Loucy (cell line): ENCODE data around the gene SREK1.

Experiments
- H2AFZ ChIP-seq: fragments of 200-600 bp; sonication (generic); 2 replicates; pipeline ENCODE4 v1.6.0; 2016; ENCODE audit warnings: antibody characterized with exemption, mild to moderate bottlenecking, low read length, moderate library complexity
- H3F3A ChIP-seq: fragments of 200-600 bp; 2 replicates; pipeline ENCODE4 v1.6.0; 2016; ENCODE audit warnings: antibody characterized with exemption, low read depth, mild to moderate bottlenecking
- H3K27me3 ChIP-seq: fragments of 200-600 bp; sonication (generic); 2 replicates; pipeline ENCODE4 v1.6.1; 2014; ENCODE audit warnings: low read length, mild to moderate bottlenecking; ENCODE audit not compliant: insufficient read depth, poor library complexity, severe bottlenecking
- H3K36me3 ChIP-seq: fragments of 200-600 bp; sonication (generic); 2 replicates; pipeline ENCODE4 v1.6.1; 2016; ENCODE audit warnings: low read length; ENCODE audit not compliant: insufficient read depth
- H3K4me1 ChIP-seq: fragments of 200-600 bp; sonication (generic); 2 replicates; pipeline ENCODE4 v1.5.1; 2014; ENCODE audit warnings: low read length, mild to moderate bottlenecking; ENCODE audit not compliant: insufficient read depth, poor library complexity, severe bottlenecking
- H3K4me2 ChIP-seq: fragments of 200-600 bp; sonication (generic); 2 replicates; pipeline ENCODE4 v1.6.0; 2014; ENCODE audit warnings: antibody characterized with exemption, low read length, low read depth, mild to moderate bottlenecking; ENCODE audit not compliant: poor library complexity, severe bottlenecking
- H3K4me3 ChIP-seq: fragments of 200-600 bp; sonication (generic); 2 replicates; pipeline ENCODE4 v1.5.1; 2014; ENCODE audit warnings: low read length, mild to moderate bottlenecking, mixed read lengths; ENCODE audit not compliant: poor library complexity, severe bottlenecking
- H3K79me2 ChIP-seq: fragments of 200-600 bp; sonication (generic); 2 replicates; pipeline ENCODE4 v1.6.1; 2014; ENCODE audit warnings: low read length; ENCODE audit not compliant: insufficient read depth
- H3K9ac ChIP-seq: fragments of 200-600 bp; sonication (generic); 2 replicates; pipeline ENCODE4 v1.6.0; 2014; ENCODE audit warnings: mild to moderate bottlenecking, low read depth, low read length, moderate library complexity; ENCODE audit not compliant: poor library complexity, severe bottlenecking
- H3K9me2 ChIP-seq: fragments of 200-600 bp; sonication (generic); replicated peaks from 2 replicates; pipeline ENCODE4 v1.6.1; 2016; ENCODE audit warnings: low read depth, low read length, mixed read lengths
- H3K9me3 ChIP-seq: fragments of 200-600 bp; sonication (generic); 2 replicates; pipeline ENCODE4 v1.6.1; 2014; ENCODE audit warnings: mild to moderate bottlenecking, antibody characterized with exemption, low read length, low read depth; ENCODE audit not compliant: insufficient read depth
- H4K20me1 ChIP-seq: fragments of 200-600 bp; sonication (generic); 2 replicates; pipeline ENCODE4 v1.6.0; 2014; ENCODE audit warnings: antibody characterized with exemption, low read length, mild to moderate bottlenecking; ENCODE audit not compliant: insufficient read depth, poor library complexity, severe bottlenecking
- EZH2phosphoT487 ChIP-seq: fragments of 200-600 bp; IDR thresholded peaks from 2 replicates; pipeline ENCODE4 v1.6.1; 2018; ENCODE audit warnings: antibody characterized with exemption, mild to moderate bottlenecking, moderate library complexity, borderline replicate concordance
- TF ChIP-seq, protein P1 (sequence below): fragments of 200-600 bp; sonication (generic); conservative IDR thresholded peaks from 2 replicates; pipeline ENCODE4 v1.5.1; 2014; ENCODE audit warnings: mild to moderate bottlenecking, antibody characterized with exemption, low read length

The SREK1 gene

DNA sequence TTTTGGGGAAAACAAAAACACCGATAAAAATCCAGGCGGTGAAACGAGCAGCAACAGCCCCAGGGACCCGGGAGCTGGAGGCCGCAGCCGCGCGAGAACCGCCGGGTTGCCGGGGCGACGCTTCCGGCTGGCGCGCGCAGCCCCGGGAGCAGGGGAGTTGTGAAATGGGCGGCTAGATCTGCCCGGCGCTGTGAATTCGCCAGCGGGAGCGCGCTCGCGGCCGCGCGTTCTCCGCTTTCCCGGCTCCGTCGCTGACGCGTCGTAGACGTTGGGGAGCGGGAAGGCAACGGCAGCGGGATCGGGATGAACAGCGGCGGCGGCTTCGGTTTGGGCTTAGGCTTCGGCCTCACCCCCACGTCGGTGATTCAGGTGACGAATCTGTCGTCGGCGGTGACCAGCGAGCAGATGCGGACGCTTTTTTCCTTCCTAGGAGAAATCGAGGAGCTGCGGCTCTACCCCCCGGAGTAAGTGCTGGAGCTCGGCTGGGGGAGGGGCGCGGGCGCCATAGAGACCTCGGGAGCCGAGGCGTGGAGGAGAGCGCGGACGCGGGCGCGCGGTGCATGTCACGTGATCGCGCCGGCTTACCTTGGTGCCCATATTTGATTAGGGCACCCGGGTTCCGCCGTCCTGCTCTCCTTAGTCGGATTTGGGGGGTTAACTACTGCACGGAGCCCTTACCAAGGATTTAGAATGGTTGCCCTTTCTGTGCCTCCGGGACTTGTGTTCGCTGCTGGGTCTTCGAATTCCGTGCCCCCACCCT lies at the start of gene SREK1:
SREK1 (plus strand) TSS at position 227 of the 760 bp plus-strand sequence; CDS start at position 304, 77 bp downstream.
- Histone ChIP-seq H3K27me3 (no peaks in the 10 kb centered on the region), H3K36me3 (no peaks in the 10 kb centered on the region), H3F3A (no peaks in the 10 kb centered on the region), H3K4me2 (peak within 1 kb of the TSS; percentile 91), H3K4me3 (peak within 1 kb of the TSS; percentile 75), H3K9ac (peak within 1 kb of the TSS; percentile 90), H3K9me3 (no peaks in the 10 kb centered on the region), H4K20me1 (peaks cover 26% of the 10 kb centered on the region), H2AFZ (peak within 1 kb of the TSS; percentile 89), H3K79me2 (peaks cover 47% of the 10 kb centered on the region), H3K4me1 (peaks cover 34% of the 10 kb centered on the region), H3K9me2 (no peaks in the 10 kb centered on the region)
- TF ChIP-seq, protein P1, sequence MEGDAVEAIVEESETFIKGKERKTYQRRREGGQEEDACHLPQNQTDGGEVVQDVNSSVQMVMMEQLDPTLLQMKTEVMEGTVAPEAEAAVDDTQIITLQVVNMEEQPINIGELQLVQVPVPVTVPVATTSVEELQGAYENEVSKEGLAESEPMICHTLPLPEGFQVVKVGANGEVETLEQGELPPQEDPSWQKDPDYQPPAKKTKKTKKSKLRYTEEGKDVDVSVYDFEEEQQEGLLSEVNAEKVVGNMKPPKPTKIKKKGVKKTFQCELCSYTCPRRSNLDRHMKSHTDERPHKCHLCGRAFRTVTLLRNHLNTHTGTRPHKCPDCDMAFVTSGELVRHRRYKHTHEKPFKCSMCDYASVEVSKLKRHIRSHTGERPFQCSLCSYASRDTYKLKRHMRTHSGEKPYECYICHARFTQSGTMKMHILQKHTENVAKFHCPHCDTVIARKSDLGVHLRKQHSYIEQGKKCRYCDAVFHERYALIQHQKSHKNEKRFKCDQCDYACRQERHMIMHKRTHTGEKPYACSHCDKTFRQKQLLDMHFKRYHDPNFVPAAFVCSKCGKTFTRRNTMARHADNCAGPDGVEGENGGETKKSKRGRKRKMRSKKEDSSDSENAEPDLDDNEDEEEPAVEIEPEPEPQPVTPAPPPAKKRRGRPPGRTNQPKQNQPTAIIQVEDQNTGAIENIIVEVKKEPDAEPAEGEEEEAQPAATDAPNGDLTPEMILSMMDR: no peak
- TF ChIP-seq EZH2phosphoT487: no peak

- Histone ChIP-seq H3K79me2 (no peaks in the 10 kb centered on the region), H3K4me2 (no peak overlapping the region), H2AFZ (no peak overlapping the region), H3K36me3 (no peaks in the 10 kb centered on the region), H3F3A (no peaks in the 10 kb centered on the region), H4K20me1 (no peaks in the 10 kb centered on the region), H3K9me3 (peaks cover 7% of the 10 kb centered on the region; the same call in 1 of the 2 replicates), H3K9me2 (no peaks in the 10 kb centered on the region), H3K27me3 (no peaks in the 10 kb centered on the region), H3K9ac (no peak overlapping the region), H3K4me1 (no peaks in the 10 kb centered on the region), H3K4me3 (no peak overlapping the region)
- no peak for TF ChIP-seq EZH2phosphoT487
- TF ChIP-seq, protein P1: no peak
Observed at GRCh38 chr5:66100851-66101250, 43.2 kb upstream of the SREK1 start.

- H3K79me2 ChIP-seq: no peaks in the 10 kb centered on the region
- no peak overlapping the region for H3K4me3 ChIP-seq
- no peaks in the 10 kb centered on the region for H3K27me3 ChIP-seq
- H3K9me3 ChIP-seq: no peaks in the 10 kb centered on the region
- no peak overlapping the region for H3K4me2 ChIP-seq
- no peaks in the 10 kb centered on the region for H3K4me1 ChIP-seq
- no peak for TF ChIP-seq EZH2phosphoT487
- TF ChIP-seq, protein P1: no peak
- no peaks in the 10 kb centered on the region for H3K36me3 ChIP-seq
- no peak overlapping the region for H3K9ac ChIP-seq
- no peaks in the 10 kb centered on the region for H3F3A ChIP-seq
- no peaks in the 10 kb centered on the region for H4K20me1 ChIP-seq
- no peaks in the 10 kb centered on the region for H3K9me2 ChIP-seq
- no peak overlapping the region for H2AFZ ChIP-seq
Observed at GRCh38 chr5:66113160-66113559, 30.9 kb upstream of the SREK1 start.
